ENCODE measurements around the gene SPTBN1.

GRCh38 chr2:54454548-54455130 lies 1.5 kb upstream of the SPTBN1 start:
- TF ChIP-seq CTCF (conservative IDR thresholded peaks at IDR 0.05; ENCODE audit: low read depth in 2 of 2) (no peak), POLR2AphosphoS5 (IDR thresholded peaks at IDR 0.05; ENCODE audit: low read depth) (no peak), ZNF462 (CRISPR knock-in tag; IDR thresholded peaks at IDR 0.05) (no peak)

All from GM23338 (cell line).